Measurements from ENCODE around the gene UBE2D2.

GRCh38 chr5:139571543-139571942 lies 10.4 kb downstream of the UBE2D2 start:
- TF ChIP-seq ZNF384 (IDR thresholded peaks at IDR 0.05): no peak
- TF ChIP-seq NFRKB (IDR thresholded peaks at IDR 0.05): no peak
- TF ChIP-seq BHLHE40 (IDR thresholded peaks at IDR 0.05; ENCODE audit: borderline replicate concordance): no peak
- no peak for TF ChIP-seq PKNOX1 (IDR thresholded peaks at IDR 0.05)
- no peak for TF ChIP-seq FOXA1 (IDR thresholded peaks at IDR 0.05)
- no peak for TF ChIP-seq SP1 (IDR thresholded peaks at IDR 0.05)
- TF ChIP-seq FOXM1 (IDR thresholded peaks at IDR 0.05; ENCODE audit: borderline replicate concordance): no peak
- no peak for TF ChIP-seq TARDBP (IDR thresholded peaks at IDR 0.05)
- no peak for TF ChIP-seq CTBP1 (IDR thresholded peaks at IDR 0.05; ENCODE audit: borderline replicate concordance)
- TF ChIP-seq ELF4 (IDR thresholded peaks at IDR 0.05): no peak
- no peak for TF ChIP-seq LEF1 (IDR thresholded peaks at IDR 0.05; ENCODE audit: borderline replicate concordance)
- TF ChIP-seq L3MBTL2 (conservative IDR thresholded peaks at IDR 0.05): no peak
- no peak for TF ChIP-seq FOXK2 (IDR thresholded peaks at IDR 0.05)

Data from HEK293T (cell line).